Measurements from ENCODE around the gene SERPINF2.
A peak's percentile ranks its signal among the peaks of the same experiment; 100 is the strongest.
"Not testable (repeated sequence)": the region's sequence is repeated elsewhere in the genome, so short reads cannot be mapped to it uniquely, and the experiment has no call there.

Gene SERPINF2

DNA sequence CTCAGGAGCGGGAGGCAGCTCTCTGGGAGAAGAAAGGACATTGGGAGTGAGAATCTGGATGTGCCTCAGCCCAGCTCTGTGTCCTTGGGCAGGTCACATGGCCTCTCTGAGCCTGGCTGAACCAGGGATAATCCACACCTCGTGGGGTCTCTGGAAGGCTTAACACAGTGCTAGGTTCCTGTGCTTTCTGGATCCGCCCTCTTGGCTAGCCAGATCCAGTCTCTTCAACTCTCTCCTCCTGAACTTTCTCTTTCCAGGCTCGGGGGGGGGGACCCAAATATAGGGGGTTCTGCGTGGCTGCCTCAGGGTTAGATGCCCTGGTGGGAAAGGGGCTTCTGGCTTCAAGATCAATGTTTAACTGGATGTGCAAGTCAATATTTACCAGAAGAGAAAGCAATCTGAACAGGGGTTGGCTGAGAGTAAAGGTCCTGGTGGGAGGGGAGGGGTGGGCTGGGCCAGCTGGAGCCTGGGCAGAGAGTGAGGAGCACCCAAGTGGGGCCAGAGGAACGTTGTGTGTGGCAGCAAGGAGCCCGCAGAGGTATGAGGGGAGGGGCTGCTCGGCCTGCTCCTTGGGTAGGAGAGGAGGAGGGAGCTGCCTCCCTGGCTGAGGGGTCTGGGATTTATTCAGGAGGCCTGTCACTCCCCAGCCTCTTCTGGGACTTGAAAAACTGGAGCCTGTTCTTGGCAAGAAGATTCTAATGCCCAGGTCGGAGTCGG lies at the start of gene SERPINF2:
Gene SERPINF2 (plus strand): TSS at position 501 of the 717 bp plus-strand sequence. CDS start 2,125 bp downstream, outside the sequence.
- no peak for DNase-seq

DNA sequence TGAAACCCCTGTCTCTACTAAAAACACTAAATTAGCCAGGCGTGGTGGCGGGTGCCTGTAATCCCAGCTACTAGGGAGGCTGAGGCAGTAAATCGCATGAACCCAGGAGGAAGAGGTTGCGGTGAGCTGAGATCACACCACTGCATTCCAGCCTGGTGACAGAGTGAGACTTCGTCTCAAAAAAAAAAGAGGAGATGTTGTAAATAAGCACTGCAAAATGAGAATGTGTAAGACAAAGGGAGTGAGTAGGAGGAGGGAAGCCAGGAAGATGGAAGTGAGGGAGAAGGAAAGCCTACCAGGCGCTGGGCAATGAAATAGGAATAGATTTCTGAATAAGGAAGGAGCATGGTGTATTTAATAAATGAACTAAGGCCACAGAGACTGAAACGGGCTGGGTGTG lies 49.3 kb upstream of the SERPINF2 start:
- DNase-seq = no peak

DNA sequence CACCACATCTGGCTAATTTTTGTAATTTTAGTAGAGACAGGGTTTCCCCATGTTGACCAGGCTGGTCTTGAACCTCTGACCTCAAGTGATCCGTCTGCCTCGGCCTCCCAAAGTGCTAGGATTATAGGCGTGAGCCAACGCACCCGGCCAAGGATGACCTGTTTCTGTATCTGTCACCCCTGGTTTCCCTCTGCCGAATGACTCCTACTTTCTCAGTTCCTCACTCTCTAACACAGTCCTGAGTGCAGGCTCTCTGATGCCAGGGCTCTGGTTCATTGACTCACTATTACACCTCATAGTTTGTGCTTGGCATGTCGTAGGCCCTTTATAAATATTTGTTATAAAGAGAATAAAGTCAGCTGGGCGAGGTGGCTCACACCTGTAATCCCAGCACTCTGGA lies 47.3 kb upstream of the SERPINF2 start:
- DNase-seq = no peak

DNA sequence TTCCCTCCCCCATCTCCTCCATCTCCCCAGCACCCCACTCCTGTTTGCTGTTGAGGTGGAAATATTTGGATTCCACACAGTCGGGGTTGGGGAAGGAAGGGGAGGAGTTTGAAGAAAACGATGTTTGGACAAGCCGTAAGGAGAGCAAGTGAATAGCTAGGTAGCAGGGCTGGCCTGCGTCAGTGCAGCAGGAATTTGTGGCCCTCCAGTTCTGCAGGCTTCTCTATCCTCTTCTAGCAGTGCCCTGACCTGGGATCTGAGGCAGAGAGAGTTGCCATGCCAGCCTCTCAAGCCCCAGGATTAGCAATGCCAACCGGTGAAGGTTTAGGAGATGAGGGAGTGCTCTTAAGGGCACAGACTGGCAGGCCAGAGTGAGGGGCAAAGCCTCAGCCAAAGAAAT lies 45.0 kb upstream of the SERPINF2 start:
- no peak for DNase-seq

DNA sequence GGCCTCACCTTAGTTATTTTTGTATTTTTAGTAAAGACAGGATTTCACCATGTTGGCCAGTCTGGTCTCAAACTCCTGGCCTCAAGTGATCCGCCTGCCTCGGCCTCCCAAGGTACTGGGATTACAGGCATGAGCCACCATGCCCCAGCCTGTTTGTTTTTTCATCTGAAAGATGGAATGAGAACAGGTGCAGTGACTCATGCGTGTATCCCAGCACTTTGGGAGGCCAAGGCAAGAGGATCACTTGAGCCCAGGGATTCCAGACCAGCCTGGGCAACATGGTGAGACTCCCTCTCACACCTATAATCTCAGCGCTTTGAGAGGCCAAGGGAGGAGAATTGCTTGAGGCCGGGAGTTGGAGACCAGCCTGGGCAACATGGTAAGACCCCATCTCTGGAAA lies 42.8 kb upstream of the SERPINF2 start:
- not testable (repeated sequence) for DNase-seq

DNA sequence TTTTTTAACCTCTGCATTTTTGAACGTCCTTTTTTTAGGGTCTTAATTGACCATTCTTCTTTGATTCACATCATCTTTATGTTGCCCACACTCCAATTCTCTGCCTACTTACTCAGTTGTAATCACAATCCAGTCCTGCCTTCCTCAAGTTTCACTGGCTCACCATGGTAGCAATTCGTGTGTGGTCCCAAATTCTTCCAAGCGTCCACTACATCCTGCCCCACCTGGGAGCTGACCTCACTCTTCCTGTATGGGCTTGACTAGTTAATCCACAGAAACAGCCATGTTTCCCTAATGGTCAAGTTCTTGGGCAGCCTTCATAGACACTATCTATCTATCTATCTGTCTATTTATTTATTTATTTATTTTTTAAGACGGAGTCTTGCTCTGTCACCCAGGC lies 39.6 kb upstream of the SERPINF2 start:
- DNase-seq = no peak

DNA sequence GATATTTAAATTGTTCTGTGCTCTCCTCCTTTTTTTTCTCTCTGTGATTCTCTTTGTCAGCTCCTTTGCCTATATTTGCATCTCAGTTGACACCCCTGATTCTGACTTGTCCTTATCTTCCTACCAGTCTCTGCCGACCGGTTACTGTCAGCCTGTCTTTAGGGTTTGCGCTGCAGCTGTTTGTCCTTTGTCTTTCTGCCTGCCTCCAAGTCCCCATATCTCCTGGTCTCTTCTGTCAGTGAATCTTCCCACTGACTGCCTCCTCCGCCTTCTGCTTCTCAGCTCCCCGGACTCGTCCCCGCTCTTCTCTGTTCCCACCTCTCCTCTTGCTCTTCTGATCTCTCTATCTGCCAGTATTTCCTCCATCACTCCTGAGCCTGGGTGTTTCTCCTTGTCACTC lies 37.7 kb upstream of the SERPINF2 start:
- no peak for DNase-seq

DNA sequence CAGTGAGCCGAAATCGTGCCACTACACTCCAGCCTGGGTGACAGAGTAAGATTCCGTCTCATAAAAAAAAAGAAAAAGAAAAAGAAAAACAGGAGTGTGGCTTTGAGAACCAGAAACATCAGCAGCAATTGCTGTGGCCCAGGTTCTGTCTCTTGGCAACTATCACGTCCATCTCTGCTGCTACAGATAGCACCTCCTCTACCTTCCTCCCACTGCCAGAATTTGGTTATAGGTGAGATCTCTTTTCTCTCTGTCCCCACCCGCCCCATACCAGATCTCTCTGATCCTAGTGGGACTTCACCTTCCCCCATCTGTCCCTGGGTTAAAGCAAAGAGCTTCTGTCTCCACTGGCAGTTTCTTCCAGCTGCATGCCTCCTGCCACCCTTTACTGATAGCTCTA lies 35.6 kb upstream of the SERPINF2 start:
- DNase-seq = no peak

DNA sequence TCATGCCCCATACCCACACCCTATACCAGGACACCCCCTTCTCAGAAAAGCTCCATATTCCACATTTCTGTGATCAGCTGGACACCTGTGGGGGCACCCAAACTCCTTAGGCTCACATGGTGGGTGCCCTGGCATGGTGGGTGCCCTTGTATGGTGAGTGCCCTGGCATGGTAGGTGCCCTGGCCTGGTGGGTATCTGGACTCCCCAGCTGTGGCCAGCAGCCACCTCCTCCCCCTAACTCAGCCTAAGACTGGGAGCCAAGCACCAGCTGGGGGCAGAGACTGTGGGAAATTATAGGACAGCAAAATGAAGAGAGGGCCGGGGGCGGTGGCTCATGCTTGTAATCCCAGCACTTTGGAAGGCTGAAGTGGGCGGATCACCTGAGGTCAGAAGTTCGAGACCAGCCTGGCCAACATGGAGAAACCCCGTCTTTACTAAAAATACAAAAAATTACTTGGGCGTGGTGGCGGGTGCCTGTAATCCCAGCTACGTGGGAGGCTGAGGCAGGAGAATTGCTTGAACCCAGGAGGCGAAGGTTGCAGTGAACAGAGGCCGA lies 33.8 kb upstream of the SERPINF2 start:
- DNase-seq = not testable (repeated sequence)

DNA sequence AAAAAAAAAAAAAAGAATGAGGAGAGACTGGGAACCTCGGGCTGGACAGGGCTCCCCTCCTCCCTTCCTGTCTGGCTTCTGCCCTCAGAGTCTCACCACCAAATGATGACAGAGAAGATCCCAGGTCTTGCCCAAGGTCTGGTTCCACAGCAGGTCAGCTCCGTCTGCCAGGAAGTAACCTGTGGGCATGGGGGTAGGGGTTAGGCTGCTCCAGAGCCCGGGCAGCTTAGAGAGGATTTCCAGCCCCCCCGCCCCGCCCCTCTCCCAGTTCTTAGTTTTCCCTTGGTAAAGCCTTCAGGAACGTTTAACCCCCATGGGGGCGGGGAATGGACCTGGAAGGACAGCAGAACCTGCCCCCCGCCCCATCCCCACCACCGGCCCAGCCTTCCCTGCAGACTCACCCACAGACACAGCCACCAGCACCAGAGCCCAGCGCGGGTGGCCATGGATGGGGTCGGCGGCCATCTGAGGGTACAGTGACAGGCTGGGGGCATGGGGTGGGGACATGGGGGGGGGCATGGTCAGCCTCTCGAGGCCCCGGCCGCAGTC lies 33.2 kb upstream of the SERPINF2 start:
- no peak for DNase-seq

DNA sequence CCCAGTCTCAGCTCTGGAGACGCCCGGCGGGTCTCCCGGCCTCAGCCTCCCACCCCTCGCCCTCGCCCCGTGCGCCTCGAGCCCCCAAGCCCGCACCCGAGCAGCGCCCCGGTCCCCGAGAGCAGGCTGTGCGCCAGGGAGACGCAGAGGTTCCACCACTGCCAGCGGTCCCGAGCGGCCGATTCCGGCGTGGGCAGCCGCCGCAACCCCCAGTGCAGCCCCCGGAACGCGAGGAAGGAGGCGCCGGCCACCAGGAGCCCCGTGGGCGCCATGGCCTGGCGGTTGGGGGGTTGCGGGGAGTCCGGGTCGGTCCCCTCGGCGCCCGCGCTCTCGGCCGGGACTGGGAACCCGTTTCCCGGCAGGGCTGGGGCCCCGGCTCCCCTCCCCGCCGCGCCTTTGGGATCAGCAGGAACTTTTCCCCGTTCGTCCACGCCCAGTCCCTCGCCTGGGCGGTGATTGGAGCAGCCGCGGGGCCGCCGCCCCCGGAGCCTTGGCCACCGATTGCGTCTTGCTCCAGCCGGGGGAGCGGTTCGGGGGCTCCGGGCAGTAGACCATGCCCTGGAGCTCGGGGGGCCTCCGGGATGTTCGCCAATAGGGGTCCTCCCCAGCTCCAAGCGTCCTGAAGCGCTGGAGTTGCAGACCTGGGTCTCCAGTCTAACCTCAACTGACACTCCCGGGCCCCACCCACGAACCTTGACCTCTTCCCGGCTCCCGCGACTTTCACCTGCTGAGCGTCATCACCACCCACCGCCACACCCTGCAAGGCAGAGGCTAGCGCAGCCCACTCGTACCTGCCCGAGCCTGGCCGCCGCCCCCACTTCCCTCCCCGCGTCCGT lies 32.5 kb upstream of the SERPINF2 start, which contains the start of gene TLCD2:
Gene TLCD2 (minus strand): TSS at position 407 of the 836 bp plus-strand sequence. CDS start 135 bp downstream, at position 272.
- no peak for DNase-seq

DNA sequence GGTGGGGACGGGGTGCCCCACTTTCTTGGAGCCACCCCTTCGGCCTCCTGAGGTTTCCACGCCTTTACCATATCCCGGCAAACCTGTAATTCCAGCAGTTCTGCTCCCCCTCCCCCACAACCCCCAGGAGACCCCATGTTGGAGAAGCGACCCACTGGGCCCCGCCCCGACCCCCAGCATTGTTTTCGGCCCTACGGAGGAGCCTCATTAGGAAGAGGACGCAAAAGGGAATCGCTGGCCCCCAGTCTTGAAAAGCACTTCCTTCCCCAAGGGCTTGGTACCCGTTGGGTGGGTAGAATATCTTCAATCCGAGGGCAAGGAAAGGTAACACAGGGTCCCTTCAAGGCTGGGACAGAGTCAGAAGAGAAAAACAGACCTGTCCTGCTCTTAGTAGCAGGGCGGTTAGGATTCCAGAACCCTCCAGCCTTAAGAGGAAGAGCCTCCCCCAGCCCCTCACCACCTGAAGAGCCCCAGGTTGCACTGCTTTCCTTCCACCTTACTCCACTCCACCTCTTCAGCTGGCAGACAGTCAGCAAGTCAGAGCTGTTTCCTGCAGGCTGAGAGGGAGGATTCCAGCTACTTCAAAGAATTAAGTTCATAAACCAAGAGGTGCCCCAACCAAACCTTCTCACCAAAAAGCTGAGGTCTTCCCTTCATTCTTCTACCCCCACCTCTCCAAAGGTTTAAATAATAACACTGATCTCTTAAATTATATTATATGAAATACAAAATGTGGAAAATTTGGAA lies 31.7 kb upstream of the SERPINF2 start:
- DNase-seq = no peak

DNA sequence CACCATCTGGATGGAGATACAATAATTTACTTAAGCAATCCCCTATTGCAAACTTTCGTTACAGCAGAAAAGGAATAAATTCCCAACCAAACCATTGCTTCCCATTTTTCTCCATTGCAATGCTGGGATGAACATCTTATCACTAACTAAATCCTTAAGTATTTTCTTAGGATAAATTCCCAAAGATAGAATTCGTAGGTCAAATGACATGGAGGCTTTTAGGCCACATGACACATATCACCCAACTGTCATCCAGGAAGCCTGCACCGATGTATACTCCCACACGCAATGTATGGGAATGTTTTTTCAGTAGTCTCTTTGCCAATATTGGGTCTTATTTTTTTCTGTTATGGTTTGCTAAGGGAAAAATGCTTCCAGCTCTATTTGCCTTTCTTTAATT lies 30.9 kb upstream of the SERPINF2 start:
- no peak for DNase-seq

DNA sequence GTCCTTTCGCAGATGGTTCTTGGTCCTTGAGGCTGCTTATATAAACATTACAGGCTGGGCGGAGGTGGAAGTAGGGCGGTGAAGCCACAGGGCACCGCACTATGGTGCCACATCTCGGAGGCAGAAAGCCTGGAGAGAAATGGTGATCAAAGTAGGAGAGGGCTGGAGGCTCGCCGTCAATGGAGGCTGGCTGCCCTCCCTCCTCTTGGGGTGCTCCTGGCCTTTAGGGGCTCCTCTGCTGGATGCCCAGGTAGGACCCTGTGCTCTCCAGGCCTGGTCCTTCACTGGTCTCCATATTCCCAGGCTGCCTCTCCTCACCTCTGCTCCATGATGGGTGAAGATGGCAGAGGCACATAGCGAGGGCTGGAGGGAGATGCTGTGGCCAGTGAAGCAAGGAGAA lies 30.4 kb upstream of the SERPINF2 start:
- no peak for DNase-seq

DNA sequence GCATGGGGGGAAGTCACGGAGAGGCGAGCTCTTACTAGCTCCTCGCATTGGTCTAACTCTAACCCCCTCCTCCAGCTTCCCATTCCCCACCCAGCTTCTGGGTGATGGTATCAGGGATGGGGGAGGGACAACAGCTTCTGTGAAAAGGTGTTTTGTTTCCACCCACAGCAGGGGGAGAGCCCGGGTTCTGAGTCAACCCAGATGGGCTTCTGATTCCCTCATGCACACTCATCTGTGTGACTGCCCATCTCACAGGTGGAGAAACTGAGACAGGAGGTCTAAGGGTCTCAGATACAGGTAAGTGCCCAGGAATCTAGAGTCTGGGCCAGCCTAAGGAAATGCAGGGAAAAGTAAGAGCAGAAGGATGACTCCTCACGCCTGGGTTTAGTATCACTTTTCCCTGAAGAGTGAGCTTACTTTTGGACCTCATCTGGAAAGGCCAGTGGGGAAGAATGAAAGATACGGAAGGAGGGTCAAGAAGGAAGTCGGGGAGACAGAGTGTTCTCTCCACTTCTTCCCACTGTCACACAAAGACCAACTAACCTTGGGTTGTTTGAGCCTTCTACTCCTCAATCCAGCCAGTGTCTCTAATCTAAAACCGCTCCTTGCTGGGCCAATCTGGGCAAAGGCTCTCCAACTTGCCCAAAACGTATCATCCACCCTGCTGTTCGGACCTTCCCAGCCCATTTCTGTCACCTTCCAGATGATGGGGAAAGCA lies 29.4 kb upstream of the SERPINF2 start:
- DNase-seq = no peak

DNA sequence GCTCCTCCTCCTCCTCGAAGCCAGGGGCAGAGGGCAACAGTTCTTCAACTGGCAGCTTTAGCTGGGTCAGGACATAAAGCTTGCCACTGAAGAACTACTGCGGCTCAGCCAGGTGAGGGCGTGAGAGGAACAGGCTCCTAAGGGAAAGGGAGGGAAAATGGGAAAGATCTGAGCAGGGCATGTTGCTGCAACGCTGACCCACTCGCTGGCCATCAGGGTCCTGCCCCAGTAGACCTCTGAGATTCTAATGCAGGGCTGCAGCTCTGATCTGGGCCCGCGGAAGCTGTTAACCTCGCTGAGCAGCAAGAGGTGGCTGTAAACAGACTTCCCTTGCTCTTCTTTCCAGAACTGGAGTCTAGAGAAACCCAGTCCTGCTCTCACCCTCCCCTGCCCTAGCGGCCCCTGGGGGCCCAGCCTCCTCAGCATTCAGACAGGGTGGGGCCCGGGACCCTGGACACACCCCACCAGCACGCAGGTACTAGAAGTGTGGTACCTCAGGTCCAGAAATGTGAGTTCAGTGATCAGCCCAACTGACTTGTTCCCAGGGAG lies 28.7 kb upstream of the SERPINF2 start:
- no peak for DNase-seq

DNA sequence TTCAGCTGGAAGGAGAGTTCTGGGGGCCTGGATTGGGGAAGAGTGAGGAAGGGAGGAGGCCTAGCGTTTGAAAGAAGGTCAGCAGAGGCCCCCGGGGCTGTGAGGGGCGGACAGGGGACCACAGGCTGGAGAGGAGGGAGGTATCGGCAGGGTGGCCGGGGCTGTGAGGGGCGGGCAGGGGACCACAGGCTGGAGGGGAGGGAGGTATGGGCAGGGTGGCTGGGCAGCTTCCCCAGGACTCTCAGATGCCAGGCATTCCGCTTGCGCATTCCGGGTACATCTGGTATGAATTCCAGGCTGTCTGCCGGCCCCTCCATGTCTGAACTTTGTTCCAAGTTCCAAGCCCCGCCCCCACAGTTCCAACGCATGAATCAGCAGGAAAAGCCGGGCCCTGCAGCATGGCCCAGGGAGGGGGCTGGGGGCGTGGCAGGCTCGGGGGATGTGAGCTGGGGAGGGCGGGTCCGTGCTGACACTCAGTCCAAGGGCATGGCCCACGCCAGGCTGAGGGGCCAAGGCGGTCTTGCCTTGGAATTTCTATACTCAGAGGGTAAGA lies 28.2 kb upstream of the SERPINF2 start:
- no peak for DNase-seq

DNA sequence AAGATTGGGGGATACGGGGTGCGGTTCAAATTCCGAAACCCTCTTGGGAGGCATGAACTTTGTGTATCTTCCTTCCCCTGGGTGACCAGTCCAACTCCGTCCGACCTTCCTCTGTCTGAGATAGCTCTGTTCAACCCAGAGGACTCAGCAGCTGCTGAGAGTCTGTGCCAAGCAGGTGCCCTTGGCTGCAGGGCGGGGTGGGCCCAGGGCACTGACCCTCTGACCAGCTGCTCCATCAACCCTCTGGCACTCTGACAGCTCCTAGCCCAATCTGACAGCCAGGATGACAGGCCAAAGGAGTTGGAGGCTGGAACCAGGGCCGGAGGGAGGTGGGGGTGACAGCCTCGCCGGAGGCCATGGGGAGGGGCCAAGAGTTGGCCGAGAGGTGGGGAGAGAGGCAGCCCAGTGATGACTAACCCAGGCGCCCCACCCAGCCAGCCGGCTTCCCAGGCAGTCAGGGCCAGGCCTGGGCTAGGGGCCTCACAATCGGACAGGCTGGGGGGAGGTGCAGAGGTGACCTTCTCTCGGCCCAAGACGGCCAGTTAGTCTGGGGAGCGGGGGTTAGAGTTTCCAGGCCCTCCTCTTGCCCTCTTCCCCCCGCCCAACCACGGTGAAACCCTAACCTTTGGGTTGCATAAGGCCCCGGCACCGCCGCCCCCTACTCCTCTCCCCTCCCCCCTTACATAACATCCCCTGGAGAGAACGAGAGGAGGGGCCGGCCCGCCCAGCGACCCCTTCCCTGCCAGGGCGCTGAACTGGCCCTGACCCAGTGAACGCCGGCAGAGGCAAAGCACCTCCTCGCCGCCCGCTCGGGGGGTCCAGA lies 27.5 kb upstream of the SERPINF2 start:
- no peak for DNase-seq

DNA sequence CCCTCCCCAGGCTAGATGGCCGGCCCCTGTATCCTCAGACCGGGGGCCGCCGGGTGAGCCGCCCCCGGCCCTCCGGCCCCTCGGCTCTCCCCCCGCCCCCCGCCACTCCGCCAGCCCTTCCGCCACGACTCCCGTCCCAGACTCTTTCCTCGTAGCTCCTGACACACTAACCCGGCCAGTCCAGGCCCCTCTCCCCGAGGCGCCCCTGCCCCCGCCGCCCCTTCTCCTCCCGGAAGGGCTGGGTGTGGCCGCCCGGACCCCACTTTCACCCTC lies 26.9 kb upstream of the SERPINF2 start:
- DNase-seq = no peak

DNA sequence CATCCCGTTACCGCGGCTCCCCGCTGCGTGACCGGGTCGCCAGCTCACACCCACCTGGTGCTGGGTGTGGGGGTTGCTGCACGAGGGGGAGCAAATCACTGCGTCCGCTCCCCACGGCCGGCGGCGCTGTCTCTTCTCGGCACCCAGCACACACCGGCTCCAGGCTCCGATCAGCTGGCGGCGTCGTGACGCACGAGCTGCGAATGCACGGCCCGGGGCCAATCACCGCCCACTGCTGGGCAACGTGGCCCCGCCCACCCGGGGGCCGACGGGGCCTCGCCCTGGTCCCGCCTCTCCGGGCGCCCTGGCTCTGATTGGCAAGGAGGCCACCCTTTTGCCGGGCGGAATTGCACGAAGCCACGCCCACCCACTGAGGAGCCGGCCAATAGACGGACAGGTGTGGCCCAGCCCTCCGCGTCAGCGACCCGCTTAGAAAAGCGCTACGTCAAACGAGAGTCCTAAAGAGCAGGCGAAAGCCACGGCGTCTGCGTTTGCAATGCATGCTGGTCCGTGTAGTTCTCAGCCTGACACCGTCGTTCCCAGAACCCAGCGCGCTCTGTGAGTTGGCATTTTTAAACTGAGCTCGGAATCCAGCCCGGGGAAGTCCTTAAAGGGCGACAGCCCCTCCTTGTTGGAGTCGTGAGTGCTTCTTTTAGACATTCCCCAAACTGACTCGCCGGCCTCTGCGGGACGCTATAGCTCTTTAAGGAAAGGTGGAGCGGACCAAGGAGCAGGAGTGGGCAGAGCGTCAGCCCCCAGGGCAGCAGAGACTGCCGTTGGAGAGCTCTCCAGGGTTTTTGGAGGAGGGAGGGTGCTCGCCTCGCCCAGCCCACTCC lies 26.4 kb upstream of the SERPINF2 start:
- peak; percentile 82 for DNase-seq

All from KG1 (cell line).